ENCODE data around the gene PDK4. TPM values are rescaled to one million over a fixed set of nuclear protein-coding genes. Genes with fewer than 3 reads are reported as not detected.

PDK4 gene
- total and polyA plus RNA-seq, 2 donors (not counting 1 experiment from before 2014, with no cell fraction given), result 0.20 to 2.8 TPM

DNA sequence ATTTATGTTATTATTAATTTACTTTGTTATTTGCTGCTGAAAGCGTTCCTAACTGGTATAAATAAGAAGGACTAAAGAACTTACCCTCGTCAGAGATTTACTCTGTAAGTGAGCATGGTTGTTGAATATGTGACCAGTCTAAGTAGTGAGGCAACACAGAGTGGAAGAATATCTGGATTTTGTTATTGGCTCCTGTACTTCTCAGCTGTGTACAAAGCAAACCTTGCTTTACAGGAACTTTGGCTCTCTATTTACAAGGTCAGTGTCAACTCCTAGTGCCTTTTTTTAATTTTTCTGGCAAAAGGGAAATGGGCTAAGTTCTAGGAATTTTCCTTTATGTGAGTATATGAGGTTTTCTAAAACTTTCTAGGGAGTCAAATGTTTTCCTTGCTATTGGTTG, 35.6 kb downstream of the PDK4 start:
- no peak overlapping the region for H3K27ac ChIP-seq (ENCODE audit: insufficient read depth, low read length)

DNA sequence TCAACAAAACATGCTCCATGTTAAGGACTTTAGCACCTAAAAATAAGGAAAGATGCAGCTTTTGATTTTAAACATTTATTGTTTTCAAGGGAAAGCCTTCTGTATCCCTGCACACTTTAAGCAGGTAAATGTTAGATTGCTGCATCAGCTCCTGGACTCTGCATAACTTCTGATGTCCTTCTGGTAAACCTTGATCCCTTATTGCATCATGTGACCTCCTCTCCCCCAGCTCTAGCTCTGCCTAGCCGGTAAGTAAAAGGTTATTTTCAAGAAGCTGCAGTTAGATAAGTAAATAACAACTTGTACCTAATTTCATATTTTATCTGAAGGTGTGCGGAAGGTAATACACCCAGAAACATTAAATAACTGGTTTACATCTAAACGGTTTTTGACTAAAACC, 37.5 kb downstream of the PDK4 start:
- Histone ChIP-seq H3K79me2 (ENCODE audit: control insufficient read depth, insufficient read depth, low read length) (no peaks in the 10 kb centered on the region), H4K20me1 (ENCODE audit: control insufficient read depth, extremely low read depth, insufficient read depth, low read length) (no peaks in the 10 kb centered on the region), H3K4me2 (ENCODE audit: extremely low read depth, insufficient read depth, low read length) (no peak overlapping the region), H3K4me1 (ENCODE audit: control insufficient read depth, extremely low read depth, insufficient read depth, low read length) (no peaks in the 10 kb centered on the region), H3K27me3 (ENCODE audit: control insufficient read depth, insufficient read depth, low read length) (no peaks in the 10 kb centered on the region), H3K9me3 (ENCODE audit: control insufficient read depth, insufficient read depth, low read depth, low read length) (no peaks in the 10 kb centered on the region), H3K36me3 (ENCODE audit: control insufficient read depth, insufficient read depth, low read length) (no peaks in the 10 kb centered on the region), H3K9ac (ENCODE audit: insufficient read depth, low read length) (no peak overlapping the region), H3K27ac (ENCODE audit: insufficient read depth, low read length) (no peak overlapping the region), H2AFZ (ENCODE audit: low read length) (no peak overlapping the region), H3K4me3 (replicated peaks in 1 of 4; ENCODE audit: control extremely low read depth in 1 of 4, insufficient read depth in 1 of 4, low read depth in 3 of 4, low read length in 4 of 4) (no peak overlapping the region)
- DNase-seq (ENCODE audit: low read depth in 2 of 2), result no peak
- TF ChIP-seq CTCF (conservative IDR thresholded peaks at IDR 0.05 in 1 of 2, IDR thresholded peaks at IDR 0.05 in 1 of 2; ENCODE audit: low read depth in 1 of 2, low read length in 2 of 2) (no peak), EZH2 (IDR thresholded peaks at IDR 0.05; ENCODE audit: low read length, missing control alignments) (no peak)

More for the DNA sequence above, 35.6 kb downstream of the PDK4 start:
- no peak overlapping the region for H3K9ac ChIP-seq (ENCODE audit: insufficient read depth, low read length)
- no peak for DNase-seq (ENCODE audit: low read depth in 2 of 2)
- no peaks in the 10 kb centered on the region for H4K20me1 ChIP-seq (ENCODE audit: control insufficient read depth, extremely low read depth, insufficient read depth, low read length)
- H3K36me3 ChIP-seq (ENCODE audit: control insufficient read depth, insufficient read depth, low read length), result no peaks in the 10 kb centered on the region
- H3K79me2 ChIP-seq (ENCODE audit: control insufficient read depth, insufficient read depth, low read length), result no peaks in the 10 kb centered on the region
- TF ChIP-seq CTCF (conservative IDR thresholded peaks at IDR 0.05 in 1 of 2, IDR thresholded peaks at IDR 0.05 in 1 of 2; ENCODE audit: low read depth in 1 of 2, low read length in 2 of 2) (no peak), EZH2 (IDR thresholded peaks at IDR 0.05; ENCODE audit: low read length, missing control alignments) (no peak)
- no peaks in the 10 kb centered on the region for H3K9me3 ChIP-seq (ENCODE audit: control insufficient read depth, insufficient read depth, low read depth, low read length)
- H3K4me3 ChIP-seq (replicated peaks in 1 of 4; ENCODE audit: control extremely low read depth in 1 of 4, insufficient read depth in 1 of 4, low read depth in 3 of 4, low read length in 4 of 4), result no peak overlapping the region
- H3K27me3 ChIP-seq (ENCODE audit: control insufficient read depth, insufficient read depth, low read length), result no peaks in the 10 kb centered on the region
- no peak overlapping the region for H3K4me2 ChIP-seq (ENCODE audit: extremely low read depth, insufficient read depth, low read length)
- no peaks in the 10 kb centered on the region for H3K4me1 ChIP-seq (ENCODE audit: control insufficient read depth, extremely low read depth, insufficient read depth, low read length)
- no peak overlapping the region for H2AFZ ChIP-seq (ENCODE audit: low read length)

DNA sequence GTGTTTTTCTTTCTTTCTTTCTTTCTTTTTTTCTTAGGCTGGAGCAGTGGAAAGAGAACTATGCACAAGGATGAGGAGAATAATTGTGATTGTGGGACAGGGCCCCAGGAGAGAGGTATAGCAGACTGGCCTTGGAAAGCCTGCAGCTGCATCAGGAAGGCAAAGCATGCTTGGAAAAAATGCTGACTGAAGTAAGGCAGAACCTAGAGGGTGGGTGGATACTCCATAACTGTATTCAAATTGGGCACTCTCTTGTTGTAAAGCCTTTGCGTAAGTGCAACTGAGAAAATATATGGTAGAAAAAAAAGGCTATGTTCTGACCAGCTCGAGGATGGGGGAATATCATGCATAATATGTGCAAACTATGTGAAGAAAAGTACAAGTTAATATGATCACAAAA, 39.5 kb downstream of the PDK4 start:
- Histone ChIP-seq H3K36me3 (ENCODE audit: control insufficient read depth, insufficient read depth, low read length) (no peaks in the 10 kb centered on the region), H3K4me1 (ENCODE audit: control insufficient read depth, extremely low read depth, insufficient read depth, low read length) (no peaks in the 10 kb centered on the region), H3K9ac (ENCODE audit: insufficient read depth, low read length) (no peak overlapping the region), H3K9me3 (ENCODE audit: control insufficient read depth, insufficient read depth, low read depth, low read length) (no peaks in the 10 kb centered on the region), H3K27ac (ENCODE audit: insufficient read depth, low read length) (no peak overlapping the region), H3K4me2 (ENCODE audit: extremely low read depth, insufficient read depth, low read length) (no peak overlapping the region), H4K20me1 (ENCODE audit: control insufficient read depth, extremely low read depth, insufficient read depth, low read length) (no peaks in the 10 kb centered on the region), H3K27me3 (ENCODE audit: control insufficient read depth, insufficient read depth, low read length) (no peaks in the 10 kb centered on the region), H3K79me2 (ENCODE audit: control insufficient read depth, insufficient read depth, low read length) (no peaks in the 10 kb centered on the region), H2AFZ (ENCODE audit: low read length) (no peak overlapping the region), H3K4me3 (replicated peaks in 1 of 4; ENCODE audit: control extremely low read depth in 1 of 4, insufficient read depth in 1 of 4, low read depth in 3 of 4, low read length in 4 of 4) (no peak overlapping the region)
- no peak for DNase-seq (ENCODE audit: low read depth in 2 of 2)
- TF ChIP-seq EZH2 (IDR thresholded peaks at IDR 0.05; ENCODE audit: low read length, missing control alignments), result no peak
- TF ChIP-seq CTCF (conservative IDR thresholded peaks at IDR 0.05 in 1 of 2, IDR thresholded peaks at IDR 0.05 in 1 of 2; ENCODE audit: low read depth in 1 of 2, low read length in 2 of 2), result no peak

Data from fibroblast of lung (primary cell).